B cell (primary cell): Measurements from ENCODE around the gene HAPLN1. TPM values are rescaled to one million over a fixed set of nuclear protein-coding genes. Genes with fewer than 3 reads are reported as not detected.

Experiments used
- ATAC-seq: fragments of 200-7000 bp; cut with Tn5 transposase; one replicate; pipeline ENCODE4 v1.10.0; 2021; ENCODE audit warnings: low read depth, mild to moderate bottlenecking, moderate number of reproducible peaks, moderate library complexity
- CTCF ChIA-PET: fragments of 350-600 bp; sonication (Branson Sonifier 250); formaldehyde crosslinking; loops from one replicate; lab custom pipeline; 2021; ENCODE audit warnings: antibody characterized with exemption, inconsistent platforms; lab: Charles Lee
- POLR2A ChIA-PET: fragments of 350-600 bp; sonication (Branson Sonifier 250); formaldehyde crosslinking; loops from one replicate; lab custom pipeline; 2021; ENCODE audit warnings: antibody characterized with exemption; lab: Charles Lee
- DNase-seq: peaks from one replicate; pipeline ENCODE4 v3.0.0; 2013
- H2AFZ ChIP-seq: 2 replicates; pipeline ENCODE4 v1.6.1; 2012; ENCODE audit warnings: mild to moderate bottlenecking, low read depth, low read length; ENCODE audit not compliant: insufficient read depth, poor library complexity, severe bottlenecking
- H3K27ac ChIP-seq, 2 donors: 1 replicate in 1 of 2; 2 replicates in 1 of 2; pipeline ENCODE4 v1.5.1; 2012 to 2013; ENCODE audit warnings: low read length in 2 of 2, mild to moderate bottlenecking in 2 of 2, moderate library complexity in 1 of 2
- H3K27me3 ChIP-seq, 4 experiments: fragments of 200-600 bp in 1 of 4; sonication (generic) in 1 of 4; replicated peaks in 1 of 4; 1 replicate in 2 of 4; 2 replicates in 2 of 4; pipeline versions ENCODE4 v1.6.1 to v1.7.0; 2013 to 2016; ENCODE audit warnings: low read length in 3 of 4, mild to moderate bottlenecking in 2 of 4, mixed read lengths in 1 of 4, moderate library complexity in 1 of 4; ENCODE audit not compliant: insufficient read depth in 4 of 4, control insufficient read depth in 3 of 4; ENCODE audit errors: control extremely low read depth in 1 of 4
- H3K36me3 ChIP-seq, 2 experiments: replicated peaks in 1 of 2; 1 replicate in 1 of 2; 2 replicates in 1 of 2; pipeline versions ENCODE4 v1.6.1 to v1.7.1; 2013; ENCODE audit warnings: low read length in 1 of 2; ENCODE audit not compliant: insufficient read depth in 2 of 2, control insufficient read depth in 1 of 2; ENCODE audit errors: control extremely low read depth in 1 of 2, extremely low read depth in 1 of 2
- H3K4me1 ChIP-seq, 2 donors: fragments of 200-600 bp in 1 of 2; sonication (generic) in 1 of 2; 1 replicate in 1 of 2; 2 replicates in 1 of 2; pipeline versions ENCODE4 v1.5.1 to v1.6.1; 2013 to 2017; ENCODE audit warnings: low read length in 2 of 2; ENCODE audit not compliant: control insufficient read depth in 2 of 2, insufficient read depth in 2 of 2
- H3K4me2 ChIP-seq: replicated peaks from 2 replicates; pipeline ENCODE3; 2012; ENCODE audit warnings: mild to moderate bottlenecking, low read depth, low read length; ENCODE audit not compliant: poor library complexity, severe bottlenecking
- H3K4me3 ChIP-seq, 5 experiments: fragments of 200-600 bp in 1 of 5; sonication (generic) in 1 of 5; 1 replicate in 3 of 5; 2 replicates in 2 of 5; pipeline versions ENCODE4 v1.5.1 to v1.7.0; 2011 to 2016; ENCODE audit warnings: low read length in 4 of 5, mild to moderate bottlenecking in 4 of 5, low read depth in 2 of 5, control low read depth in 1 of 5, moderate library complexity in 1 of 5; ENCODE audit not compliant: insufficient read depth in 1 of 5; ENCODE audit errors: control extremely low read depth in 1 of 5, extremely low read depth in 1 of 5
- H3K79me2 ChIP-seq: fragments of 200-600 bp; sonication (generic); one replicate; pipeline ENCODE4 v1.6.0; 2016; ENCODE audit warnings: low read length; ENCODE audit not compliant: control insufficient read depth, insufficient read depth
- H3K9ac ChIP-seq: fragments of 200-600 bp; sonication (generic); 2 replicates; pipeline ENCODE4 v1.6.1; 2017; ENCODE audit warnings: mild to moderate bottlenecking, low read length, moderate library complexity
- H3K9me3 ChIP-seq, 3 donors: one replicate each; pipeline versions ENCODE4 v1.6.1 to v1.7.1; 2013; ENCODE audit warnings: low read length in 2 of 3; ENCODE audit not compliant: control insufficient read depth in 2 of 3, insufficient read depth in 1 of 3; ENCODE audit errors: control extremely low read depth in 1 of 3
- H4K20me1 ChIP-seq: 2 replicates; pipeline ENCODE4 v1.6.0; 2012; ENCODE audit warnings: mild to moderate bottlenecking, low read length; ENCODE audit not compliant: insufficient read depth, control insufficient read depth, poor library complexity, severe bottlenecking
- H3K27ac Mint-ChIP-seq: one replicate; pipeline ENCODE4 v1.8.0; 2021; ENCODE audit warnings: mixed read lengths
- H3K27me3 Mint-ChIP-seq: one replicate; pipeline ENCODE4 v1.8.0; 2021; ENCODE audit warnings: mixed read lengths
- H3K4me1 Mint-ChIP-seq: one replicate; pipeline ENCODE4 v1.8.0; 2021; ENCODE audit warnings: mixed read lengths
- H3K4me3 Mint-ChIP-seq: one replicate; pipeline ENCODE4 v1.8.0; 2021; ENCODE audit warnings: mixed read lengths
- H3K9me3 Mint-ChIP-seq: one replicate; pipeline ENCODE4 v1.8.0; 2022; ENCODE audit warnings: mixed read lengths; ENCODE audit not compliant: insufficient read depth
- EZH2 ChIP-seq: IDR thresholded peaks from 2 replicates; pipeline ENCODE4 v1.6.1; 2012; ENCODE audit warnings: borderline replicate concordance, low read depth, mild to moderate bottlenecking, moderate library complexity, low read length; ENCODE audit not compliant: insufficient read depth, poor library complexity, severe bottlenecking
- WGBS: methylation state at CpG from one replicate; pipeline ENCODE4 v1.1.5; 2013; ENCODE audit warnings: missing lambda C conversion rate; ENCODE audit not compliant: insufficient coverage; 5-methylcytosine and 5-hydroxymethylcytosine counted together
- intact Hi-C: fragments of 100-400 bp; cut with micrococcal nuclease; formaldehyde crosslinking; loops from one replicate; pipeline ENCODE4 v1.10.0; 2022
- polyA plus RNA-seq: library from polyadenylated mRNA; depleted of rRNA; stranded (reverse); fragments of >200 nt; gene quantifications from 2 replicates; pipeline ENCODE4 v1.2.3, GENCODE V29; 2012
- total RNA-seq, 2 donors: library from RNA; stranded (reverse); fragments of 120-200 nt in 1 of 2; gene quantifications; 1 replicate in 1 of 2; 2 replicates in 1 of 2; pipeline versions ENCODE4 v1.2.3 to v1.2.4, GENCODE V29; 2013 to 2022
- TF ChIP-seq, protein P1 (sequence below): fragments of 200-600 bp; IDR thresholded peaks from one replicate; pipeline ENCODE4 v1.8.0; 2022; ENCODE audit warnings: antibody characterized with exemption, mild to moderate bottlenecking

Gene HAPLN1
- total and polyA plus RNA-seq, 2 donors (not counting 1 experiment from before 2014, with no cell fraction given) = not detected

GRCh38 chr5:83752700-83753099 is 32.0 kb upstream of the HAPLN1 start:
- TF ChIP-seq EZH2 = no peak
- Histone ChIP-seq H3K27ac (no peak overlapping the region), H2AFZ (no peak overlapping the region), H3K4me2 (no peak overlapping the region), H4K20me1 (no peaks in the 10 kb centered on the region), H3K27me3 (no peaks in the 10 kb centered on the region), H3K4me1 (no peaks in the 10 kb centered on the region), H3K36me3 (no peaks in the 10 kb centered on the region), H3K9ac (no peak overlapping the region), H3K79me2 (no peaks in the 10 kb centered on the region), H3K9me3 (peaks cover 0 to 4% (median 0%) of the 10 kb centered on the region in 3 donors), H3K4me3 (no peak overlapping the region)
- no CpG with 5 or more reads among the region's 1 CpG for WGBS
- DNase-seq (no peak), ATAC-seq (no peak)
- Mint-ChIP-seq H3K27ac (no peak overlapping the region), H3K9me3 (peaks cover 2% of the 10 kb centered on the region), H3K27me3 (peaks cover 5% of the 10 kb centered on the region), H3K4me3 (no peak overlapping the region), H3K4me1 (no peaks in the 10 kb centered on the region)
- CTCF ChIA-PET = no interaction called here
- intact Hi-C loops = no loop called here
- POLR2A ChIA-PET = no interaction called here

GRCh38 chr5:83751201-83751600 is 30.5 kb upstream of the HAPLN1 start:
- intact Hi-C loops = no loop called here
- Histone ChIP-seq H3K9ac (no peak overlapping the region), H4K20me1 (no peaks in the 10 kb centered on the region), H3K4me2 (no peak overlapping the region), H3K79me2 (no peaks in the 10 kb centered on the region), H3K9me3 (peaks cover 0 to 4% (median 0%) of the 10 kb centered on the region in 3 donors), H3K4me1 (no peaks in the 10 kb centered on the region), H3K36me3 (no peaks in the 10 kb centered on the region), H3K27me3 (no peaks in the 10 kb centered on the region), H2AFZ (no peak overlapping the region), H3K4me3 (no peak overlapping the region), H3K27ac (no peak overlapping the region)
- ChIA-PET POLR2A (no interaction called here), CTCF (no interaction called here)
- ATAC-seq (no peak), DNase-seq (no peak)
- peaks cover 5% of the 10 kb centered on the region for H3K27me3 Mint-ChIP-seq
- H3K4me1 Mint-ChIP-seq = no peaks in the 10 kb centered on the region
- peaks cover 2% of the 10 kb centered on the region for H3K9me3 Mint-ChIP-seq
- TF ChIP-seq EZH2 = no peak
- TF ChIP-seq, protein P1, sequence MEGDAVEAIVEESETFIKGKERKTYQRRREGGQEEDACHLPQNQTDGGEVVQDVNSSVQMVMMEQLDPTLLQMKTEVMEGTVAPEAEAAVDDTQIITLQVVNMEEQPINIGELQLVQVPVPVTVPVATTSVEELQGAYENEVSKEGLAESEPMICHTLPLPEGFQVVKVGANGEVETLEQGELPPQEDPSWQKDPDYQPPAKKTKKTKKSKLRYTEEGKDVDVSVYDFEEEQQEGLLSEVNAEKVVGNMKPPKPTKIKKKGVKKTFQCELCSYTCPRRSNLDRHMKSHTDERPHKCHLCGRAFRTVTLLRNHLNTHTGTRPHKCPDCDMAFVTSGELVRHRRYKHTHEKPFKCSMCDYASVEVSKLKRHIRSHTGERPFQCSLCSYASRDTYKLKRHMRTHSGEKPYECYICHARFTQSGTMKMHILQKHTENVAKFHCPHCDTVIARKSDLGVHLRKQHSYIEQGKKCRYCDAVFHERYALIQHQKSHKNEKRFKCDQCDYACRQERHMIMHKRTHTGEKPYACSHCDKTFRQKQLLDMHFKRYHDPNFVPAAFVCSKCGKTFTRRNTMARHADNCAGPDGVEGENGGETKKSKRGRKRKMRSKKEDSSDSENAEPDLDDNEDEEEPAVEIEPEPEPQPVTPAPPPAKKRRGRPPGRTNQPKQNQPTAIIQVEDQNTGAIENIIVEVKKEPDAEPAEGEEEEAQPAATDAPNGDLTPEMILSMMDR = no peak
- no CpG with 5 or more reads among the region's 1 CpG for WGBS
- no peak overlapping the region for H3K27ac Mint-ChIP-seq
- no peak overlapping the region for H3K4me3 Mint-ChIP-seq
